EH (cell line): Measurements from ENCODE around the gene UNC13A.

Experiments used
- DNase-seq: peaks from one replicate; pipeline ENCODE4 v3.0.0-alpha.2; 2015; ENCODE audit warnings: low read depth

UNC13A gene

DNA sequence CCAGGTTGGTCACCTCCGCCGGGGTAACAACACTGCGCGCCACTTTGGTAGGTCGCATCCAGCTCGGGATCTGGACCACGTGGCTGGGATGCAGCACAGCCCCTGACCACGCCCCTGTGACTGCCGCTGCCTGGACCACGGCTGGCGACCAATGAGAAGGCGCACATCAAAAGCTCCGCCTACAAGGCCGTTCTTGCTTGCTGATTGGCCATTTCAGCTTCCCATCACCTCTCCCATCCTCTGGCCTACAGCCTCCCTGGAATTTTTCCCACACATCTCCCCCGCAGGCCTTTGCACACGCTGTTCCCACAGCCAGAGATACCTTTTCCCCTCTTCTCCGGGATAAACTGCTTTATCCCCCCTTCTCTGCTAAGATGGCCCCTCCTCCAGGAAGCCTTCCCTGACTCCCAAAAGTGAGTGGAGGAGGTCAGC lies 18.6 kb upstream of the UNC13A start:
- peak; percentile 71 for DNase-seq

DNA sequence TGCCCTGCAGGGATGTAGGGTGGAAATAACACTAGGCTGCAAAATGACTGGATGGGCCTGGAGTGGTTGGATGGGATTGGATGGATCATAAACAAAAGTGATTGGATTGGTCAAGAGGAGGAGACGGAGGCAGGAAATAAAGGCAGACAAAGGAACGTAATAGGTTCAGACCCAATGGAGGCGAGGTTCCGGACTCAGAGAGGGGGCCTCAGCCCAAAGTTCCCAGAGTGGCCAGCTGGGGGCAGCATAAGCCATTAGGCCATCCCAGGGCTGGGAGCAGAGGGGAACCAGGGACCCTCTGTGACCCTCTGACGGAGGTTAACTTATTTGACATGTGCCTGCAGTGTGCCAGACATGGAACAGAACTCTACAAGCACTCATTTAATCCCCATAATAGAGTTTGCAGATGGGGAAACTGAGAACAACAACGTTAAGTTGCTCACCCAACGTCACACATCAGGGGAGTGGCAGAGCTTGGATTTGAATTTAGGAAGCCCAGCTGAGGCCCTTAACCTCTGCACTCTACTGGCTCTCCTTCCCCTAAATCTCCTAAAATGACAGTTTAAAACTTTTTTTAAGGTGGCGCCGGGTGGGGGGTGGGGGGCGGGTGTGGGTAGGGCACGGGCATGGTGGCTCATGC lies 15.8 kb upstream of the UNC13A start:
- DNase-seq, result peak; percentile 65

DNA sequence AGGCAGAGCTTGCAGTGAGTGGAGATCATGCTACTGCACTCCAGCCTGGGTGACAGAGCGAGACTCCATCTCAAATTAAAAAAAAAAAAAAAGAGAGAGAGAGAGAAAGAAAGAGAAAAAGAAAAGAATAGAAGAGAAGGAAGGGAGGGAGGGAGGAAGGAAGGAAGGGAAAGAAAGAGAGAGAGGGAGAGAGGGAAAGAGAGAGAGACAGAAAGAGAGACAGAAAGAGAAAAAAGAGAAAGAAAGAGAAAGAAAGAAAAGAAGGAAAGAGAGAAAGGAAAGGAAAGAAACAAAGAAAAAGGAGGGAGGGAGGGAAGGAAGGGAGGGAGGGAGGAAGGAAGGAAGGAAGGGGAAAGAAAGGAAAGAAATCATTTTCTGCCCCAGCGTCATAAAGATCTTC lies 7.0 kb upstream of the UNC13A start:
- DNase-seq, result no peak

DNA sequence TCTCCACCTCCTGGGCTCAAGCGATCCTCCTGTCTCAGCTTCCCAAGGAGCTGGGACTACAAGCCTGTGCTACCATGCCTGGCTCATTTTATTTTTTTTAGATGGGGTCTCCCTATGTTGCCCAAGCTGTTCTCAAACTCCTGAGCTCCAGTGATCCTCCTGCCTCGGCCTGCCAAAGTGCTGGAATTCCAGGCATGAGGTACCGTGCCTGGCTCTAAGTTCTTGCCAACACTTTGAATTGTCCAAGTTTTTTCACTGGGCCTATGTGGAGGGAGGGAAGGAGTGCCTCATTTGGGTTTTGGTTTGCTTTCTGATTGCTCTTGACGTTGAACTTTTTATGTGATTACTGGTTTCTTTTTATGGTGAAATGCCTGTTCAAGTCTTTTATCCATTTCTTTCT lies 4.4 kb upstream of the UNC13A start:
- no peak for DNase-seq

DNA sequence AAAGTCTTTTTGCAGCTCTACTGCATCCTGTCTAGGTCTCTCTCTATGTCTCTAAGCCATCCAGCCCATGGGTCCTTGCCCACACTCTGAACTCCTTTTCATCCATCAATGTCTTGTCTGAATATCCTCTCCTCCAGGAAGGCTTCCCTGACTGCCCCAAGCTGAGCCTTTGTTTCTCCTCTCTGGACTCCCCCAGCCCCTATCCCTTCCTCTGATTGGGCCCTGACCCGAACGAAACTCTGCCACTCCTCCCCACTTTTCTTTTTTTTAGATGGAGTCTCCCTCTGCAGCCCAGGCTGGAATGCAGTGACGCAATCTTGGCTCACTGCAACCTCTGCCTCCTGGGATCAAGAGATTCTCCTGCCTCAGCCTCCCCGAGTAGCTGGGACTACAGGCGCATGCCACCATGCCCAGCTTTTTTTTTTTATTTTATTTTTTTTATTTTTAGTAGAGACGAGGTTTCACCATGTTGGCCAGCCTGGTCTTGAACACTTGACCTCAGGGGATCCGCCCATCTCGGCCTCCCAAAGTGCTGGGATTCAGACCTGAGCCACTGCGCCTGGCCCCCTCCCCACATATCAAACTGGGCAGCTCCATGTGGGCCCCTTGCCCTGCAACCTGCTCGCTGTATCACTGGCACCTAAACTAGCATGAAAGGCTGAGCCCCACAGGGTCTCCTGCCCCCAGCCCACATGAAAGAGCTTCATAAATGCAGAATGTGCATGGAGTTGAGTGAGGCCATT lies 870 bp upstream of the UNC13A start:
- no peak for DNase-seq

DNA sequence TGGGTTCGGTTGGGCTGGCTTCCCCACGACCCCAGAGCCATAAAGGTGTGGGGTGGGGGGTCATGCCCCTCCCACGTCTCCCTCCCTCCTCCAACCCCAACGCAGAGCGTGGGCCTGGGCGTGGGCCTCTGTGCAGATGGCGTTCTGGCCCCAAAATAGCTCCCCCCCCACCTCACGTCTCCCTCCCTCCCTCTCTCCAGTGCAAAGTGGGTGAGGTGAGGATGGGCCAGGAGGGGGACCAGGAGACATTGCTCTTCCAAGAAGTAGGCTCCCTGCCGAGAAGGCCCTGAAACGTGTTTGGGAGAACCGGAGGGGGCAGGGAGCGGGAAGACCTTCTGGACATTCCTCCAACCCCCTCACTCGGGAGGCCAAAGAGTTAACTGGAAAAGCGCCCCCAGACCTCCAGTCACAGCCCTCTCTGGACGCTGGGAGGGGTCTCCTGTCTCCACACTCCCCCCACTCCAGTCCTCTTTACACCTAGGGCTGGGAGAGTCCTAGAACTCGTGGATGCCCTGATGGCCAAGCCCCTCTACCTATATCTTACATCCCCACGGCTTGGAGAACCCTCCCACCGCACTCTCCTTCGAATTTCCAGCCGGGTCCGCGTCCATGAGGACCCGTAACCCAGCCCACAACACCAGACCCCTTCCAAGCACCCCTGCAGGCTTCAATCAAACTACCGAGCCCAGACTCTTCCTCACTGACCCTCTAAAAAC lies 855 bp downstream of the UNC13A start:
- no peak for DNase-seq

DNA sequence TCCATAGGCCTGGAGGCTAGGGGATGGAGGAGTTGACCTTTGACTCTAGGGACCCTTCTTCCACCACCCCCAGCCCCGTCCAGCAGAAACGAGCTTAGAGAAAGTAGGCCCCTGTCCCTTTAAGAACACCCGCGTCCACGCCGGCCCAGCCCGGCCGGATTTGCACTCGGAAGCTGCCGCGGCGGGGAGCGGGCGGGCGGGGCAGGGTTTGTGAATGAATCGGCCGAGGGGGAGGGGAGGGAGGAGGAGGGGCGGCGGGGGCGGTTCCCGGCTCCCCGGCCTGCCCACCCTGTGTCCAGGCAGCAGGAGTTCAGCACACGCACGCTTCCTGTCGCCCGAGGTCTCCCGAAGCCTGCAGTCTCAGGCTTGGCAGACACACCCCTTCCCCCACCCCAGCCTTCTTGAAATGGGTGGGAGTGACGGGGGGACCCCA lies 1.5 kb downstream of the UNC13A start:
- DNase-seq, result peak; percentile 82

DNA sequence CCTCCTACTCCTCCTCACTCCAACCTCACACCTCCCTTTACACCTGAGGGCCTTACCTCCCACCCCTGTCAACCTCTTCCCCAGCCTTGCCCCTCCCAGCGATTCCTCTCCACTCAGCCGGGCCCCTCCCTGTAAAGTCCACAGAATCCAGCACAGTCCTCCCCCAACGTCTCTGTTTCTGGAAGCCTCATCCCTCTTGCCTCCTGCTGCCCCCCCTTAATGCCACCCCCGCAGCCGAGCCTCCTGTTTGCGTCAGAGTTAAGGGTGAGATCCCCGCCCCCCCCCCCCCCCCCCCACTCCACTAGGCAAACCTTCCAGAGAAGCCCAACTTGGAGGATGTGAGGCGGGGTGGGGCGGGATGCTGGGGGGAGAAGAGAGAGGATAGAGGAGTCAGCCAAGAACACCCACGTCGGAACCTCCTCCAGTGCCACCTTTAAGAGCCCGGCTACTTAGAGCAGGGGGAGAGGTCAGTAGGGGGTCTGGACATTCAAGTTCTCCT lies 2.1 kb downstream of the UNC13A start:
- DNase-seq, result peak; percentile 82

DNA sequence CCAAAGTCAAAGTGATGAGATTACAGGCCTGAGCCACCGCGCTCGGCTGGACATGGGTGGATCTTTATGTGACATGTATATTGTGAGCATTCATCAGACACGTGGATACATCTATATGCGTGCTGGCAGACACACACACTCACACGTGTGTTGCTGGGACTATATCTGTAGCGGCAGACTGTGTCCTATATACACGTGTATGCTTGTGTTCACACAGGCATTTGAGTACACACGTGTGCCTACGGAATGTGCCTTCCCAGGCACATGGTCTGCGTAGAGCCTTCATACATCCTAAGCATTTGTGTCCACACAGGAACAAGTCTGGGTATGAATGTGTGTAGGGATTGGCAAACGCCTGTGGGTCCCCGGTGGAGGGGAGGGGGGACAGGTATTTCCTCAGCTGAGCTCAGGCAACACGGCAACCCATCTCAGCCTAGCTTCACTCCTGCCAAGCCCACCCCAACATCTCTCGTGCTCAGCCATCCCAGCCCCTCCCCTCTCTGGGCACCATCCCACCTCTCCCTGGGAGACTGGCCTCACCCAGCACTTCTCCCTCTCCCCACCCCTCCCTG lies 2.6 kb downstream of the UNC13A start:
- DNase-seq, result no peak

DNA sequence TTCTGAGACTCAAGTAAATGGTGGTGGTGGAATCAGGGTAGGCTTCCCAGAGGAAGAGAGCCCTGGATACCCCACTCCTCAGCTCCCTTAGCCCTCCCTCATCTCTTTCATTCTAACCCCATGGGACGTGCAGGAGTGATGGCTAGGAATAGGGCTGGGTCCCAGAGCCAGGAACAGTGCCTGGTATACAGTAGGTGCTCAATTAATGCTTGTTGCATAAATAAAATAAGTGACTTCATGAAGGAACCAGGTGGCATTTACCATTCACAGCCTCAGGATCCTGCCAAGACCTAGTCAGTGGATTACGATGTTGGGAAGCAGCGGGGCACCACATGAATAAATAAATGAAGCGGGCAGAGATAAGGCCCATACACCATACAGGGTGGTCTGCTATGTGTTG lies 3.9 kb downstream of the UNC13A start:
- no peak for DNase-seq

DNA sequence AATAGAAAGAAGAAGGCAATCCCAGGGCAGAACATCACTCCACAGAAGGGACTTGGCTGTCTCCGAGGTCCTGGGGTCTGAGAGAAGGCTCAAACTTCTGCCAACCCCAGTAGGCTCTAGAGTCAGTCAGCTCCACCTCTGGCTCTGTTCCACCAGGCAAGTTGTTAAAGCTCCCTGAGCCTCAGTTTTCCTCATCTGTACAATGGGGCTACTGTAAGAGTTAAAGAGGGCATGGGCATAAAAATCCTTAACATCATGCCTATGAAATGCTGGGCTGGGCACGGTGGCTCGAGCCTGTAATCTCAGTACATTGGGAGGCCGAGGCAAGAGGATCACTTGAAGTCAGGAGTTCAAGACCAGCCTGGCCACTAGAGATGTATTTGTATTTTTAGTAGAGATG lies 5.1 kb downstream of the UNC13A start:
- no peak for DNase-seq

DNA sequence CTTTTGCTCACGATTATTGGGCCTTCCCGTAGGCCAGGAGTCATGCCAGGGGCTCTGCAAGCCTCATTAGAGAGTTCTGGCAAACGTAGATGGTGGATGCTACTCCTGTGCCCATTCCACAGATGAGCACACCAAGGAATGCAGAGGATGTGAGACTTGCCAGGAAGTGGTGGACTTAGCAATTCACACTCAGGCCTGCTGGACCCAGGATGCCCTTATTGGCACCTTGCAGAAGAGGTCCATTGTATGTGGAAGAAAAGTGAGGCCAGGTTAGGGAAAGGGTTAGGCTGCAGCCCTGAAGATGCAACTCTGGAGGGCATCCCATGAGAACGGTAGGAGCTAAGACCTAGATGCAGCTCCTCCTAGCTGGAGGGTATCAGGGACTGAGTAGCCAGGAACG lies 5.9 kb downstream of the UNC13A start:
- DNase-seq, result no peak

DNA sequence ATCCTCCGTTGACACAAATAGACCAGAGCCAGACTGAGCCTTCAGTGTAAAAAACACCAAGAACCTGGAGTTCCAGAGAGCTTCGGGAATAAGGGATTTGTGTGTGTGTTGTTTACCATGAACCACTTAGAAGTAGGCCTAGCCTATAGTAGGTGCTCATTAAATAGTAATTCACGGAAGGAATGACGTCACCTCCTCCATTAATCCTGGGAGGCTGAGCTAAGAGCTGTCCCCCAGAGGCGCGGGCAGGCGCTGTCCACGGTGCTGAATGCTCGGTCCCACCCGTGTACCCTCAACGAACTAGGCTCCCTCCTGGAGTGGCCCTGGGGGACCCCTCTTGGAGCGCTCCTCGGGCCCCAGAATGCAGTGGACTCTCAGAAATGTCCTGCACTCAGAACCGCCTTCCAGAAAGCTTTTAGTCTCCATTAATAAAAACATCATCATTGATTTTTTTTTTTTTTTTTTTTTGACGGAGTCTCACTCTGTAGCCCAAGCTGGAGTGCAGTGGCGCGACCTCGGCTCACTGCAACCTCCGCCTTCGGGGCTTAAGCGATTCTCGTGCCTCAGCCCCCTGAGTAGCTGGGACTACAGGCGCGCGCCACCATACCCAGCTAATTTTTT lies 6.5 kb downstream of the UNC13A start:
- peak; percentile 65 for DNase-seq

DNA sequence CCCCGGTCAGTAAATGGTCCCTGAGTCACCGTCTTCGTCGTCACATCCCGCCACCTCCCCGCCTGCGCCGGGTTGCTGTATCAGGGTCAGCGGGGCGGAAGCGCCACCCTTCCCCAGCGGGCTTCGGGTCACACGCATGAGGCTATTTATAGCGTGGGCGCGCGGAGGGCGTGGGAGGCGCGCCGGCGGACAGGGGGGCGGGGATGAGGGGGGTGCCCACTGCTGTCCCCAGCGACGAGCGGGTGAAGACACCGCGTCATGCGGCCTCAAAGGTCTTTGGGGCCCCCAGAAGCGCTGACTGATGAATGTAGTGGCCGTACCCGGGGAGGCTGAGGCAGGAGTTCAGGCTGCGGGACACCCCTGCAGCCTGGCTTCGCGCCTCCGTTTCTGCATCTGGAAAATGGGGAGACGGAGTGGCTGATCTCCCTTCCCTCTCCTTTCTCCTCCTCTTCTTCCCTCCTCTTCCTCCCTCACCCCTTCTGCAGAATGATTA lies 7.9 kb downstream of the UNC13A start:
- peak; percentile 93 for DNase-seq

DNA sequence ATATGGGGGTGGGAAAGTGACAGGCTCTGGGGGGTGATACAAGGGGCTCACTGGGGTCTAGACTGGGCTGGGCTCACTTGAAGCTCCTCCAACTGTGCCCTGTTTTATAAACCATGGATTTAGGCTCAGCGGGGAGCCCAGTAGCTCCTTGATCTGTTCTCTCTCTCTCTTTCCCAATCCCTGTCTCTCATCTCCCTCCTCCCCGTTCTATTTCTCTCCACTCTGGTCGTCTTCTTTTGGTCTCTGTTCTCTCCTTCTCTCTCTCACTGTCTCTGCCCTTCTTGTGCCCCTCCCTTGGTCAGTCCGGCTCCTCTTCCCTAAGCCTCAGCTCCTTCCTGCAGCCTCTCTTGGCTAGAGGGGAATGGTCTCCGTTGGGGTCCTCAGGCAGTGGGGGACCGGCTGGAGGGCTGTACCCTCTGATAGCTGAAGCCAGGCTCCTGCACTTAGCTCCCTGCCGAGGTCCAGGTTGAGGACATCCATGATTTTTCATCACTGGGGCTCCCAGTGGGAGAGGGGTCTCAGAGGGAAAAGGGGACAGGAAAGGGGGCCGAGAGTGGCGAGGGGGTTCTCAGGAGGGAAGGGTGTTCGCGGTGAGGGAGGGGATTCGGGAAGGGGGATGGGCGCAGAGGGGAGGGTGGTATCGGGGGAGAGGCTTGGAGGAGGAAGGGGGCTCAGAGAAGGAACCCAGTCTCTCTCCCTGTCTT lies 8.5 kb downstream of the UNC13A start:
- peak; percentile 33 for DNase-seq

DNA sequence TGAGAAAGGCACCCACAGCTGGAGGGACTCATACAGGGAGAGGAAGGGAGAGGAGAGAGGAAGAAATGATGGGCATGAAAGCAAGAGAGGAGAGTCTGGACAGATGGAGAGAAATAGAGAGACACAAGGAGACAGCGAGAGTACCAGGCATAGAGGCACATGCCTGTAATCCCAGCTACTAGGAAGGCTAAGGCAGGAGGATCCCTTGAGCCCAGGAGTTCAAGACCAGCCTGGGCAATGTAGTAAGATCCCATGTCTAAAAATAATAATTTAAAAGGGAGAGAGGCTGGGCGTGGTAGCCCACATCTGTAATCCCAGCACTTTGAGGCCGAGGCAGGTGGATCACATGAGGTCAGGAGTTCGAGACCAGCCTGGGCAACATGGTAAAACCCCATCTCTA lies 9.3 kb downstream of the UNC13A start:
- no peak for DNase-seq

DNA sequence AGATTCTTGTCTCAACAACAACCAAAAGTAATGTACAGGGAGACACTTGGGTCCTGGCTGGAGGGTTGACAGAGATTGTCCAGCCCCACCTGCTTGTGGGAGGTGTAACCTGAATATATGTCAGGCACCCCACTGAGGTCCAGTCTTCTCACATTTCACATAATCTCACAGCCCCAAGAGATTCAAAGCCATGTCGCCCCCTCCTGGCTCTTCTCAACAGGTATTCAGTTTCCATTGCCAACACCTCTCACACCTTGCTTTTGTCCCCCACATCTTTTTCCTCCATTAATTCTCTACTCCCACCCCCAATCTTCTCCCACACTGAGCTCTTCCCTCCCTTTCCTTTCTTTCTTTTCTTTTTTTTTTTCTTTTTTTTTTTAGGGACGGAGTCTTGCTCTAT lies 11.2 kb downstream of the UNC13A start:
- no peak for DNase-seq

DNA sequence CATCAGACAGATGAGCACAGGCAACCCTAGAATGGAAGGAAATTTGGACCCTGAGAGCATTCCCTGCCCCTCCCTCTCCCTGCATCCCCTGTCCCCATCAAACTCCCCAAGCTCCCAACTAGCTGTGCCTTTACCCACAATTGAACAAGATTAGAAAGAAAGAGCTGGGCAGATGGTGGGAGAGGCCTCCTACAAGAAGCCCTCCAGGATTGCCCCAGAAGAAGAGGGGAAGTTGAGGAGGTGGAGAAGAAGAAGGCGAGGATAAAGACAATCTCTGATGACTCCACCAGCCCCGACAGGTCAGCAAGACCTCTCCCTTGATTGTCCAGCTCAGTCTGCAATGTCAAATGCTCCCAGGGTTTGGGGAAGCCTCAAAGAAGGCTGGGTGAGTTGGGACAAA lies 11.9 kb downstream of the UNC13A start:
- no peak for DNase-seq

DNA sequence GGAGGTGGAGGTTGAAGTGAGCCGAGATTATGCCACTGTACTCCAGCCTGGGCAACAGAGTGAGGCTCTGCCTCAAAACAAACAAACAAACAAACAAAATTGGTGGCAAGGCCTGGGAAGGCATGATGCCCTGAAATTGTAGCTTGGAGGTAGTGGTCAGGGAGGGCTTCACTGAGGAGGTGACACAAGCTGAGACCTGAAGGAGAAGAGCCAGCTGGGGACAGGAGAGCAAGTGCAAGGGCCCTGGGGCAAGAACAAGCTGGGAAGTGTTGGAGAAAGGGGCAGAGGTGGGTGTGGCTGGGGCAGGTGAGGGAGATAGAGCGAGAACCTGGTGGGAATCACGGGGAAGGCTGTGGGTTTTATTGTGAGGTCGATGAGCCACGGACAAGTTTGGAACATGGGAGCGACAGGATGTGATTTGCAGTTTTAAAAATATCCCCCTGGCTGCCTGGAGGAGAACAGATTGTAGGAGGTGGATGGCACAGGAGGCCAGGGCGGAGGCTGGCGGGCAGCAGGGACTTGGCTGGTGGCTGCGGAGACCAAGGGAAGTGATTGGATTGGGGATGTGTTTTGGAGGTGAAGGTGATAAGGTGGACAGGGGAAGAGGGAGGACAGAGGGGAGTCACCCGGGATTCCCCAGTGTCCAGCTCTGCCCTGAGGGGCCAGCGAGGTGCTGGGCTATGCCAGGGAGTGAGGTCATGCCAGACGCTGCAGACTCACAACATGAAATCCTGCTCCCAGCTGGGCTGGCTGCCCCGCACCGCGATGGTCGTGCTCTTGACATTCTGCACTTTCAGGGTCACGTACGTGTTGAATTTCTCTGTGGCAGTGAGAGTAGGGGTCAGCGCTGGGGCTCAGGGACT lies 14.0 kb downstream of the UNC13A start:
- DNase-seq, result no peak

DNA sequence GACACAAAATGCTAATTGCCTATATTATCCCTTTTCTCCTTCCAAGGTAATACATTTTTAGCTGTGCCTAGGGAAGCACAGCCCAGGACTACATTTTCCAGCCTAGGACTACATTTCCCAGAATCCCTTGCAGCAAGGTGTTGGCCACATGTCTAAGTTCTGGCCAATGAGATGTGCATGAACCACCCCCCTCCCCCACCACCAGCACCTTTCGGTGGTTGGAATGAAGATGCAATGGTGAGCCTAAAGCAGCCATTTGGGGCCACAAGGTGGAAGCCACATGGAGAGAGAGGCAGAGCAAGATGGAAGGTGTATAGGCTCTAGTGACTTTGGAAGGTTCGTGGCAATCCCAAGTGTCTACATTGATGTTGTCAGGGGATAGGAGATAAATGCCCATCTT lies 16.2 kb downstream of the UNC13A start:
- DNase-seq, result peak; percentile 65
